Left kidney (tissue), 2 donors: ENCODE measurements around the gene SEMA4F. TPM values are rescaled to one million over a fixed set of nuclear protein-coding genes. Genes with fewer than 3 reads are reported as not detected.
A peak's percentile ranks its signal among the peaks of the same experiment; 100 is the strongest.

Experiments used
- DNase-seq: peaks from one replicate; pipeline ENCODE4 v3.0.0-alpha.2; 2013
- polyA plus RNA-seq: library from polyadenylated mRNA; unstranded; fragments of 120-200 nt; gene quantifications from one replicate; pipeline ENCODE4 v1.2.1, GENCODE V29; 2013; ENCODE audit not compliant: insufficient read length

SEMA4F gene
- polyA plus RNA-seq, 1 donor: 6.3 TPM

DNA sequence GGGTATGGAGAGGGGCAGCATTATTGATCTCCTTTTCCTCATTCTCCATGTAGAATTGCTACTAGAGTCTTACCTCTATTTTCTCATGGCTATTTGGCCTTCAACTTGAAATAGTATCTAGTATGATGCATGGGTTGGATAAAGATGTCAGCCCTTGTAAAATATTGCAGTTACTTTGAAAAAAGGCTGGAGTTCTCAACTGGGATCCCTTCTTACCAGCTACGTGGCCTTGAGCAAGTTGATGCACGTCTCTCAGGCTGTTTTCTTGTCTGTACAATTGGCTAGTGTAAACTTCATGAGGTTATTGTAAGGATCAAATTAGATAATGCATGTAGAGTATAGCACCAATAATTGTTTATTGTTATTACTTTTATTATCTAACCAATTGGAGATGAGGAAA is 50.2 kb downstream of the SEMA4F start:
- no peak for DNase-seq

DNA sequence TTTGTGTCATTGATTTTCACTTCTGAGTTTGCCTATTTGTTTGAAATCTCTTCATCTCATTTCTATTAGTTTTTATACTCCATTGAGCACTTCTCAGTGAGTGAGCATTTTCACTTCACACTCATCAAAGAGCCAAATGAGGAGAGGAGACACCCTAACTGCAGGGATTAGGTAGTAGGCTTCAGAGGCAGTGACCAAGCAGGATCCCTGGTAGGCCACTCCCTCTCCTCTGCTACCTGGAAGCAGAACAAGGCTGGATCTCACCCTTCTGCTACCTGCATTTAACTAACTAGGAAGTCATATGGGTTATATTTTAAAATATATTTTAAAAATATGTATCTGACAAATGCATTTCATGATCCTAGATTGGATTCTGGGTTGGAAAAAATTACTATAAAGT is 52.7 kb downstream of the SEMA4F start:
- DNase-seq: no peak

DNA sequence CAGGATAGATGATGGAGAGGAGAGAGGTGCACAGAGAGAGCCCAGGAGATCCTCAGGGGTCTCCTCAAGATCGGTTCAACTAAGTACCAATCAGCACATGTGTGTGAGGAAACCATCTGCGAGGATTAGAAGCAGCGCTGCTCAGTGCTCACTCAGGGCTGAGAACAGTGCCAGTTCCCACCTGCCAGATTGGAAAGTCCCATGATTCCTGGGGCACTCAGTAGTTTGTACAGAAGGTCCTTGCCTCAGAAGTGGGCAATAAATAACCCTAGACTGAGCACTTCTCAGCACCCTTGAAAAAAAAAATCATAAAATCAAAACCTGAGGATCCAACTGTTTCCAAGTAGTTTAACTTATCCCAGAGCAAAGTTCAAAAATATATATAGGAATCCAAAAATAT is 53.8 kb downstream of the SEMA4F start:
- no peak for DNase-seq

- DNase-seq: no peak
These were observed 54.2 kb downstream of the SEMA4F start for GRCh38 chr2:74708296-74708695.

DNA sequence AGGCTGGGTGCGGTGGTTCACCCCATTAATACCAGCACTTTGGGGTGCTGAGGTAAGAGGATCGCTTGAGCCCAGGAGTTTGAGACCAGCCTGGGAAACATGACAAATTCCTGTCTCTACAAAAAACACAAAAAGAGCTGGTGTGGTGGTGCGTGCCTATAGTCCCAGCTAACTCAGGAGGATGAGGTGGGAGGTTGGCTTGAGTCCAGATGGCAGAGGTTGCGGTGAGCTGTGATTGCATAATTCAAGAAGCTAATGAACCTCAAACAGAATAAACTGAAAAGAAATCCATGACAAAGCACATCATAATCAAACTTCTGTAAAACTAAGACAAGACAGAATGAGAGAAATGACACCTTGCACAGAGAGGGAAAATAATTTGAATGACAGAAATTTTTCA is 54.8 kb downstream of the SEMA4F start:
- no peak for DNase-seq

- DNase-seq: no peak
These were observed 58.4 kb downstream of the SEMA4F start for GRCh38 chr2:74712223-74713053.

DNA sequence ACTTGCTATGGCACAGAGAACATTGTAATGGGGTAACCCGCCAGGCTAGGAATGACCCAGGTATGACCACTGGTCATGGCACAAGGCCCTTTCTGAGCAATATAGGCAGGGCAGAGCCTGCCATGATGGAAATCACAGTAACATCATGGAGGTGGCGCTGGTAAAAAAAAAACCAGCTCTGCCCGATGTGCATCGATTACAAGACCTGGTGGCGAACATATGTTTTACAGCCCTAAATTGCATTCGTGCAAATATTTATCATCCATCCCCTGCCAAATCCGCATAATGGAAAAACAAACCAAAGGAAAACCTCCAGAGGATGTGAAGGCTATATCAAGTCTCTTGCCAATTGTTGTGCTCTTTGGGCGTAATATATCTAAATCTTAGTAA is 60.6 kb downstream of the SEMA4F start:
- no peak for DNase-seq

- peak; percentile 79 for DNase-seq
These were observed 61.2 kb downstream of the SEMA4F start for GRCh38 chr2:74715081-74715791.

DNA sequence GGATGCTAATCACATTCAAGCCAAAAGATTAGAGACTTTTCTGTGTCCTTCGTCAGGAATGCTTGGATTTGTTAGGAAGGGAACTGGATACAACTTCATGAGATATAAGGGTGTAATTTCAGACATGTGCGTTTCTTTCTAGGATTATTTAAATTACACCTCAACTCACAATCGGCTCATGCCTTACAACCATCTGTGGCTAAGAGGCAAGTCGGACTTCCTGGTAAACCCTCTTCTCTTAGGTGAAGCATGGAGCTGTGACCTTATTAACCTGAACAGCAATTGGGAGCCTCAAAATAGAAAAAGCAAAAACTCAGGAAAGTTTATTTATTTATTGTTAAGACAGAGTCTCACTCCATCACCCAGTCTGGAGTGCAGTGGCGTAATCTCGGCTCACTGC is 61.8 kb downstream of the SEMA4F start:
- no peak for DNase-seq

DNA sequence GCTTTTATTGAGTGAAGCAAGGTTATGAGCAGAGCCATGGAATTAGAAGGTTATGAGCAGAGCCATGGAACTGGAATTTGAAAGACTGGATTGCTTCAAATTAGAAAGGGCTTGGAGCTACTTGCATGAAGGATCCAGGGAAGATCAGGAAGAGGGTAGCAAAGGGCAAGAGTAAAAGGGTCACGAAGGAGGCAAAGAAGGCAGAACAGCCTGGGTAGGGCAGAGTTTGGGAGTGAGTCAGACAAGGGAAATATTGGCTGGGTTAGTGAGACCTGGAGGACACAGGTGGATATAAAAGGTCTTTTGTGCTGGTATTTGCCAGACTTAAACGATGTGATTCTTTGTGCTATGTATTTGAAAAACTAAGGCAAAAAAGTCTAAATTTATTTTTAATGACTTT is 65.0 kb downstream of the SEMA4F start:
- DNase-seq: no peak

- DNase-seq: no peak
These were observed 67.3 kb downstream of the SEMA4F start for GRCh38 chr2:74721316-74721715.

DNA sequence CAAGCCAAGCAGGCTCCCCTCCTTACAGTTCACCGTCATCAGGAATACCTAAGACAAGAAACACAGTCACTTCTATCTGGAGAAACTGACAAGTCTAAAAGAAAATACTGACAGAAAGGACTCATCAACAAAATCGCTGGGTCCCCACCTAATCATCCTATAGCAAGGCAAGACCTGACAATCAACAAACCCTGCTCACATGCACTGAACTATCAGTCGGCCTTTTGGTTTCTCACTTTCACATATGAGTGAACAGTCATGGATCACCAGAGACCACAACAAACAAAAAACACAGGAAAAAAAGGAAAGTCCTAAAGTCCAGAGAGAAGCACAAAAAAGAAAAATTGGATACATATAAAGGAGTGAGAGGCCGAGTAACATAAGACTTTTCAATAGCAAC is 70.4 kb downstream of the SEMA4F start:
- no peak for DNase-seq

DNA sequence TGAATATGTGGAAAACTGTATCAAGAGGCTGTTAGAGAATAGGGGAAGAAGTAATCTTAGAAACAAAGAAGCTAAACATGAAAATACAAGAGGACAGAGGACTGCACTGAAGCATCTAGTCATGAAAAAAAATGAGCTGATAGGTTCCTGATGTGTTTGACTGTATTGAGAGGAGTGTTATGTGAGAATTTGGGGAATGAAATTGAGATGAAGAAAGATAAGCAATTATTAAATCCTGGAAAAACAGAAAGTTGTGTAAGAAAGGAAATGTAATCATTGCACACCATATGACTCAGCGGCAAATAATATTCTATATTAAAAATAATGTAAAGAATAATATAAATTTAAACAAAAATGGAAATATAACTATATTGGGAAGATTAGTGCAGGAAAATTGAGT is 71.2 kb downstream of the SEMA4F start:
- no peak for DNase-seq

GRCh38 chr2:74728842-74729241 is 74.8 kb downstream of the SEMA4F start:
- no peak for DNase-seq

- DNase-seq: no peak
These were observed 76.5 kb downstream of the SEMA4F start for GRCh38 chr2:74730530-74730929.

Other genes with a start within 250 kb of the SEMA4F start
- 5.5 TPM for gene C2orf81, start 232.6 kb upstream of the SEMA4F start, polyA plus RNA-seq
- gene WDR54, start 232.5 kb upstream of the SEMA4F start, polyA plus RNA-seq: 38.8 TPM
- gene RTKN, start 212.3 kb upstream of the SEMA4F start, polyA plus RNA-seq: 70.4 TPM
- gene INO80B, start 199.2 kb upstream of the SEMA4F start, polyA plus RNA-seq: 26.9 TPM
- gene WBP1, start 195.8 kb upstream of the SEMA4F start, polyA plus RNA-seq: 94.7 TPM
- gene MOGS, start 188.9 kb upstream of the SEMA4F start, polyA plus RNA-seq: 57.0 TPM
- gene MRPL53, start 181.6 kb upstream of the SEMA4F start, polyA plus RNA-seq: 37.7 TPM
- gene CCDC142, start 171.2 kb upstream of the SEMA4F start, polyA plus RNA-seq: 15.8 TPM
- 31.5 TPM for gene TTC31, start 171.2 kb upstream of the SEMA4F start, polyA plus RNA-seq
- 3.1 TPM for gene LBX2, start 154.6 kb upstream of the SEMA4F start, polyA plus RNA-seq
- gene PCGF1, start 146.6 kb upstream of the SEMA4F start, polyA plus RNA-seq: 29.5 TPM
- 0.07 TPM for gene TLX2, start 139.8 kb upstream of the SEMA4F start, polyA plus RNA-seq
- 0.40 TPM for gene DQX1, start 128.0 kb upstream of the SEMA4F start, polyA plus RNA-seq
- gene AUP1, start 124.5 kb upstream of the SEMA4F start, polyA plus RNA-seq: 96.8 TPM
- gene HTRA2, start 124.3 kb upstream of the SEMA4F start, polyA plus RNA-seq: 29.8 TPM
- 10.8 TPM for gene LOXL3, start 100.3 kb upstream of the SEMA4F start, polyA plus RNA-seq
- gene DOK1, start 99.5 kb upstream of the SEMA4F start, polyA plus RNA-seq: 7.4 TPM
- 1.0 TPM for gene M1AP, start 5.9 kb upstream of the SEMA4F start, polyA plus RNA-seq
- 12.1 TPM for gene HK2, start 179.9 kb downstream of the SEMA4F start, polyA plus RNA-seq